DMS53 (cell line): ENCODE data around the gene RDM1.

Source experiments
- DNase-seq: peaks from one replicate; lab custom pipeline; 2025; lab: John Stamatoyannopoulos, UW

Gene RDM1

DNA sequence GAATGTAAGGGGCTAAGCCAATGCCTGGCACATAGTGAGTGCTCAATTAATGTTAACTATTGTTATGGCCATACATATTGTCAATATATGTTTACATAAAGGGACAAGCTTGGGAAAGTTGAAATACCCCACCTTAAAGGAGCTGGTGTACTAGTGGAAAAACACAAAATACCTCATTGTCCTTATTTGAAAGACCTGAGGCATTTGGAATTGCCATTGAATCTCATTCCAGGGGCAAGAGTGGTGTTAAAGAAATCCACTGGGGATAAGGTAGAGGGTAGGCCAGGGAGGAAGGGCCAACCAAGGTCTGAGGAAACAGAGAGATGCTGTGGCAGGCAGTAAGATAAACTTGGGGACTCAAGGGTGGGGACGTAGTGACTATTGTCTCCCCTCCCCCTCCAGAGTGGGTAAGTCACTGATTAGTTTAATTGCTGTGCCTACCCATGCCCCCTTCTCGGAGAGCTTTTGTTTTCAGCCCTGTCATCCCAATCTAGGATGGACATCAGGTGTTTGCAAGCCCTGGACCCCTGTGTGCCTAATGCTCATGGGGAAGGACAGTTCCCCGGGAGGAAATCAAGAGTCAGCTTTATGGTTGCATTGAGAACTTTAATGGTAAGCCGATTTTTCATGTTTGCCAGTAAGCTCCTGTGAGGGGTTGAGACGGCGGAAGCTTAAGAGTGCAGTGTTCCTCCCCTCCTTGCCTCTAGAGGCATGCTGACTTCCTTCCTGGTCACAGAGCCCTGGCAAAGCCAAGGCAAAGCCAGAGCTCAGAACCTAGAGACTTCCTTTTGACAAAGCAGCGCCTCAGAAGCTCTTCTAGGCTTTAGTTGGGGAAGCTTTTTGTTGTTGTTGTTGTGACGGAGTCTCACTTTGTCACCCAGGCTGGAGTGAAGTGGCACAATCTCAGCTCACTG lies 59.4 kb downstream of the RDM1 start:
- DNase-seq, result no peak

DNA sequence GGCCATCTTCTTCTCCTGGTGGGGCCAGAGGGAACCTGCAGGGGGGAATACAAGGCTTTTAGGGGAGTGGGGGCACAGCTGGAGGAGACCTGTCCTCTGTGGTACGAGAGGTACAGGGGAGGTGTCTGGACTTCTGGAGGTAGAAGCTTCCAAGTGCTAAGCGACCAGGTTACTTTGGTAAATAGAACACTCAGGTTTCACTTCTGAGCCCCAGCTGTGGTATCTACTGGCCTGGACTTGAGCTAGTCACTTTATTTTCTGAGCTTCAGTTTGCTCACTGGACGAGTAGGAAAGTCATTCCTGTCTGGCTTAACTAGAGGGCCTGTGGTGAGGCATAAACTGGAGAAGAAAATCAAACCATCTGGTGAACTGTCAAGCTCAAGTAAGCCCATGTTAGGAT lies 61.8 kb downstream of the RDM1 start, which contains the start of gene HEATR9:
Gene HEATR9 (minus strand): TSS at position 155 of the 400 bp plus-strand sequence. CDS start 149 bp downstream, at position 6.
- no peak for DNase-seq
